NCI-H69 (cell line): ENCODE results near the gene VPS37C.
"Not testable (repeated sequence)": the region's sequence is repeated elsewhere in the genome, so short reads cannot be mapped to it uniquely, and the experiment has no call there.

ENCODE experiments used
- DNase-seq: peaks from one replicate; lab custom pipeline; 2025; lab: John Stamatoyannopoulos, UW

VPS37C gene

DNA sequence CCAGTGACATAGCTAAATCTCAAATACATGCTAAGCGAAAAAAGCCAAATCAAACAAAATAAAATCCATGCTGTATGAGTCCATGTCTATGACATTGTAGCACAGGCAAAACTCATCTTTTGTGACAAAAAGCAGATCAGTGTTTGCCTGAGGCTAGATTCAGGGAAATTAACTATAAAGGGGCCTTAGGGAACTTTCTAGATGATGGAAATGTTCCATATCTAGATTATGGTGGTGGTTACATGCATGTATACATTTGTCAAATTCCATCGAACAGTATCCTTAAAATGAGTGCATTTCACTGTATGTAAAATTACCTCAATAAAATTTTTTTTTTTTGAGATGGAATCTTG is 44.1 kb downstream of the VPS37C start:
- DNase-seq, result no peak

DNA sequence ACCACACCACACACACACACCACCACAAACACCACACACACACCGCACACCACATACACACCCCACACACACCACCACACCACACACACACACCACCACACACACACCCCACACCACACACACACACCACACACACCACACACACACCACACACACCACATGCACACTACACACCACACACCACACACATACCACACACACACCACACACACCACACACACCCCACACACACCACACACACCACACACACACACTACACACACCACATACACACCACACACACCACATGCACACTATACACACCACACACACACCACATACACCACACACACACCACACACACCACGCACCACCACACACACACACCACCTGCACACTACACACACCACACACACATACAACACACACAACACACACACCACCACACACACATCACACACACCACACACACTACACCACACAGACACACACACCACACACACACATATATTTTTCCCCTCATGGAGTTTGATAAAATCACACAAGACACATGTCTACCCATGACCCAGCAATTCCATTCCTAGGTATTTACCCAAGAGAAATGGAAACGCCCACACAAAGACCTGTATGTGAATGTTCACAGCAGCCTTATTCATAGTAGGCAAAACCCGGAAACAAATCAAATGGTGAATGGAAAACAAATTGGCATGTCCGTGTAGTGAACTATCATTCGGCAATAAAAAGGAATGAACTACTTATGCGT is 44.6 kb downstream of the VPS37C start:
- DNase-seq, result no peak

DNA sequence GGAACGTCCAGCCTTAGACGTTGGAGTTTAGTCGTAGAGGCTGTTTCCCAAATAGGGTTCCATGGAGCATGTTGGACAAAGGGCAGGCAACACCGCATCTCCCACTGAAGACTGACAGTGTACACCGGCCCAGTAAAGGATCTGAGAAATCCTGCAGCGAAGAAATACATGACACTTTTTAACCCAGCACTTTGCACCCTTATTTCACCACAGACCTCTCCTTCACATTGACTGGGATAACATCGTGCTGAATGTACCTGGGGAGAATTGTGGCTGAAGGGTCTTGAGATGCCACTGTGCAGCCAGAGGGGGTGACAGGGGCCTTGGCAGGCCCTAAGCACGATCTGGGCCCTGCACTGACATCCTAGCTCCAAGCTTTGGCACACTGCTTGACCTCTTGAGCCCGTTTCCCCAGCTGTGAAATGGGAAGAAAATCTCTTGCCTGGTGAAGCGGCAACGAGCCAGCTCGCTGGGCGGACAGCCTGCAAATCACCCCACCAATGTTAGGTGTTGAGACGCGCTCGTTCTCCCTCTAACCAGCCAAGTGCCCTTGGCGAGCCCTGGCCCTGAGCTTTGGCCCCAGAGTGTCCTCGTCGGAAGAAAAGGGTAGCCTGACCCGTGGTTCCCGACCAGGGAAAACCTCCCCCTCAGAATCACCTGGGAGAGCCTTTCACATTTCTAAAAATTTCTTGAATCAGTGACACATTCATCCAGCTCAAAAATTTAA is 45.6 kb downstream of the VPS37C start:
- DNase-seq, result no peak

DNA sequence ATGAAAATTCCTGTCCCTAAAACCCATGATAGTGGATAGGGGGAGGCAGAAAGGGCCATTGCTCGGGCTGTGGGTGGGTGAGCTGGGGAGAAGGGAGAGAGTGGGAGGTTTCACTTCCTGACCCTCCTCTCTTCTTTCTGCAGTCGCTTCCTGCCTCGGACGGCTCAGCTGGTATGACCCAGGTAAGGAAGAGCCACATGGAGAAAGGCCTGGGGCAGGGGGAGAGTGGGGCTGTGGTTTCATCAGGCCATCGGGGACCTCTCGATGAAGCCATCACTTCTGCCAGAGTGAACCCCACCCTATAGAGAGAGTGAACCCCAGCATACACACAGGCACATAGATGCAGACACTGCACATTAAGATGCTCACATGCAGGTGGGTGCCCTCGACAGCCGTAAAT is 46.3 kb downstream of the VPS37C start:
- DNase-seq, result no peak

DNA sequence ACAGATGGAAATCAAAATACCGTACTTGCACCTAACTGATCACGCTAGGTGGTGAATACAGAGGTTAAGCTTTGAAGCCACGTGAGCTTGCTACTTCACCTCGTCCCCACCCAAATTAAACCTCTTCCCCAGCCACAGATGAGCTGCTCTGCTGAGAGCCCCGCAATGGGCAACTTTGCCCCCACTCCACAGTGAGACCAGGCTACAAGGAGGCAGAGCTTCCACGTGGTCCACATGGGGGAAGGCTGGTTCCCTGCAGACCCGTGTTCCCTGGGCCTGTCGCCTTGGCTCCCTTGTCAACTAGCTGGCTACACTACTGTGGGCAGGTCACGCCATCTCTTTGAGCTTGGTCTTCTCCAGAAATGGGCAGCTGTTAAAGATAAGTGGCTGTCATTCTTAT is 48.0 kb downstream of the VPS37C start:
- DNase-seq, result no peak

DNA sequence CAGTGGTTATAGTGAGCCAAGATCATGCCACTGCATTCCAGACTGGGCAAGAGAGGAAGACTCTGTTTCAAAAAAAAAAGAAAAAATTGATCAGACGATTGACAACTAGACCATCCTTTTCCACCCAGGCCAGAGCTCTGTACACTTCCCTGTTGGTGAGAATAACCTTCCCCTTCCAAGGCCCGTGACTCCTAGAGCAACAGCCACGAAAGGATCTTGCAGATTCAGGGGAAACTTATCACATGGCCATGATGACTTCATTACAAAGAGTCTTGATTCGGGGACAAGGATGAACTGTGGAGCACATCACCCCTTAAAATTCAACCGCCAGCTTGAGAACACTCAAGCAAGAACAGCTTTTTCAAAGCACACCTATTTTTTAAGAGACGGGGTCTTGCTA is 48.7 kb downstream of the VPS37C start:
- DNase-seq, result no peak

DNA sequence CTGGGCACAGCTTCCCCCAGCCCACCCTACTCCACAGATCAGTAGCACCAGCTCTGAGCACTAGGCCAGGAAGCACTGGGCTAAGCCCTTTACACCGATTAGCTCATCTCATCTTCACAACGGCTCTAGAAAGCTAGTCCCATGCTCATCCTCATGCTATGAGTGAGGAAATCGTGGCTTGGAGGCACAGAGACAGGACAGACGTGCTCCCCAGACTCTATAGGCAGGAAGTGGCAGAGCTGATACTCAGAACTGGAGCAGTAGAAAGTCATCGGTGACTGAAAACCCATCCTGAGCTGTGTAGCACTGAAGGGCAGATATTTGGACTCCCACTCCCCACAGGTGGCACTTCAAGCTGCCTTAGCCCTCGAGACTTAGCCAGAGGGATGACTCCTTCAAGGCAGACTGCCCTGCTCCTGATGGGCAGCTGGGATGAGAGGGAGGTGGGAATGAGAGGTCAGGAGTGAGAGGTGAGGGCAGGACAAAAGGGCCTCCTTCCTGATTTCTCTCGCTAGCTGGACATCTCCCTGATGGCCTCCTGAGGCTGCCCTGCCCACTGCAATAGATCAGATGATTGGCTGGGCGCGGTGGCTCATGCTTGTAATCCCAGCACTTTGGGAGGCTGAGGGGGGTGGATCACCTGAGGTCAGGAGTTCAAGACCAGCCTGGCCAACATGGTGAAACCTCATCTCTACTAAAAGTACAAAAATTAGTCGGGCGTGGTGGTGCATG is 49.3 kb downstream of the VPS37C start:
- no peak for DNase-seq

DNA sequence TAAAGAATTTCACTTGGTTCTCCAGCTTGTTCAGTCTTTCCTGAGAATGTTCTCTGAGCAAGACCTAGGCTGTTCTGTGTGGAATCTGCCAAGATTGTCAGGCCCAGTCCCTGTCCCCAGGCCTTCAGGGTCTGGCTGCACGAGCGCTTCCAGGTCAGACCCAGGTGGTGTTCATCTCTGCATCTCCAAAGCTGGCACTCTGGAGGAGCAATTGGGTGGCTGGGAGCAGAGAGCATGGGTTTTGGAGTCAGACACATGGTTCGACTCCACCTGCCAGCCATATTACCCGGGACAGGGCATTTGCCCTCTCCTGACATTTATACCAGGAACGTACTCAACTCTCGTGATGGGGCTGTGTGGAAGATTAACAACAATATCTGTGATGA is 50.2 kb downstream of the VPS37C start:
- no peak for DNase-seq

DNA sequence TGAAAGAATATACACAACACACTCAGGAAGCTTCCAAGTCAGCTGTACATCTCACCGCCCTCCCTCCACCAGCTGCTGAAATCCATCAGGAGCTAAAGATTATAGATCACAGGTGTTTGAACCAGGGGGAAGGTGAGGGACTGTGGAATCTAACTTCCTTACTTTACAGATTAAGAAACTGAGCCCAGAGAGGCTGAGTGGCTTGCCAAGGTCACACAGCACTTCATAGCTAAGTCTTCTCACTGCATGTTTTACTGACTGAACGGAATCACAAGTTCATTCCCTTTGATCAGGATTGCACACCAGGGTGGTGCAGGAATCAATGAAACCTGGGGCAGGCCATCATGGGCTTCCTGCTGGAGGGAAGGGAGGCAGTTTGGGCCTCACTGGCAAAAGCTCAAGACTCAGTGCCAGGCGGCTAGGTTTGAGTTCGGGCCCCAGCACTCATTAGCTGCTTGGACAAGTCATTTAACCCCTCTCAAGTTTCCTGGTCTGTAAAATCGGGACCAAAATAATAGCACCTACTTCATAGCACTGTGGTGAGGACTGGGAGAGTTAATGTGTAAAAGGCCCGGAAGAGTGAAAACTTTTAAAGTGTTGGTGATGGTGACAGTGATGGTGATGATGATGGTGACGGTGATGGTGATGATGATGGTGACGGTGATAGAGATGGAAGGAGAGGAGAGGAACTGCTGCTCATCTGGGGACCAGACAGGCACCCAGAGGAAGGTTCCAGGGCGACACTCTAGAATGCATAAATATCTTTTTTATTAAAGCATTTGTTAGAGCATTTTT is 50.8 kb downstream of the VPS37C start:
- DNase-seq, result no peak

DNA sequence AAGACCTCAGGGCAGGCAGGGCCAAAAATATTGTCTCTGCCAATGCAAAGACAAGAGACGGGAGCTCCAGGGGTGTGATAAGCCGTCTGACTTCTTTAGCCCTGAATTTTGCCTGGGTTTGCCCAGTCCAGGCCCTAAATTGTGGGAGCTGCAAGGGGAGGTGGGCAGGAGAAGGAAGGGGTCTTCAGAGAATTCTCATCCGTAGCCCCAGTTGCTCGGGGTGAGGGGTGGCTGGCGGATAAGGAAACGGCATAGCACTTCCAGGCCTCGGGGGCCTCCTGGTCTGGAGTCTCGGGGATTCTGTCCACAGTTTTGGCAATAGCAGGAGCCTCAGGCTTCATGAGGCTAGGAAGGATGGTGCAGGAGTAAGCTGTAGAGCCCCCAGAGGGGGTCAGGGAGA is 51.6 kb downstream of the VPS37C start:
- no peak for DNase-seq

DNA sequence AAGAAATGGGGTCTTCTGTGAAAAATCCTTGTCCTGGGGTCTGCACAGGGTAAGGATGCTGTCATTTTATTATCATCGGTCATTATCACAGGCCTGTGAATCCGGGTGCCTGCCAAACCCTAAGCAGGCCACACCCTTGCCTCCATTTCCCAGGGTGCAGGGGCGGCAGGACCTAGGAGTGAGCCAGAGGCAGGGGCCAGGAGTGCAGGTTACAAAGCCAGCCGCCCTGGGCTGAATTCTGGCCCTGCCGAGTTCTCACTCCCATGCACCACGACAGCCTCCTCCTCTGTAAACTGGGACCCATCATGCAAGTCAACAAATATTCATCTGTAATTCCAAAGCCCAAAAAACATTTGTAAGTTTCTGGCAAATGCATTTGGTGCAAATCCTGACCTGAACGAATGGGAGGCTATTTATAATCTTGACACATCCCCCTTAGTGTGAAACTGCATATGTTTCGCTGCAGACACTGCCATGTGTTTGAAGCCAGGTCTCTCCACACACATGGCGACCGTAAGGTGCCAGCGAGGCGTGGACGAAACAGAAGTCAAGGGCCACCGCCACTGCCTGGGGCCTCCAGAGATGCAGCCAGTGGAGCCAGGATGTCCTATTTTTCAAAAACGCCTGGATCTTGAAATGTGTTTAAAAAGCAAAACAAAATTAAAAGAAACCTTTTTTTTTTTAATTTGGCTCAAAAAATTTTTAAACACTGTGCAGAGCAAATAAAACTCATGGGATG is 52.2 kb downstream of the VPS37C start:
- DNase-seq, result no peak

DNA sequence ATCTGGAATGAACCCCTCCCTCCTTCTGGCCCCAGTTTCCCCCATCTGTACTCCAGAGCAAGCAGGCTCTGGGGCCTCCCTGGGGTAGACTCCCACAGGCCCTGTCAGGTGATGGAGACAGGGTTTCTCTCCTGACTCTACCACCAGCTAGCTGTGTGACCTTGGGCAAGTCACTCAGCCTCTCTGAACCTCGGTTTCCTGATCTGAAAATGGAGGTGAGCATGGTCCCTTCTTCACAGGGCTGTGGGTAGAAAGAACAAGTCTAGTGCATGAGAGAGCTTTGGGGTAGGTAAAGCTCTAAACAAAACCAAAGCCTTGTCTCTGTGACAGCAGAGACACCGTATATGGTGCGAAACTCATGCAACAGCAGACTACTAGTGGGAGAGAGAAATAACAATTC is 53.3 kb downstream of the VPS37C start:
- no peak for DNase-seq

DNA sequence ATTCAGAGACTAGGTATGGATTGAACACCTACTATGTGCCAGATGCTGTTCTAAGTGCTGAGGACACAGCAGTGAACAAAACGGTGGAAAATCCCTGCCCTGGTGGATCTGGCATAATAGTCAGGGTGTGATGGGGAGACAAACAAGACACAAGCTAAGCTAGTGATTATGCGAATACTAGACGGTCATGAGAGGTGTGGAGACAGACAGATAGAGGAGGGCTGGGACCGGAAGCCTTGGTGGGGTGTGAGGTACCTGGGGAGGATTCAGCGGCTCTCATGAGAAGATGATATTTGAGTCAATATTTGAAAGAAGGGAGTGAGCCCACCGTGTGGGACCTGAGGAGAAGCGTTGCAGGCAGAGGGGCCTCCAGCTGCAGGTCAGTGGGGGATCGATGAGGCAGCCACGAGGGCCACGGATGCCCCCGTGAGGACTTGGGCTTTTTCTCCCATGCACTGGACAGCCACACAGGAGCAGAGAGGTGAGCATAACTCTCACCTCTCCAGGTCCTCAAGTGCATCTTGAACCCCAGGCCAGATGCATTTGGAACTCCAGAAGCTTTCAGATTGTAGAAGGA is 54.2 kb downstream of the VPS37C start:
- DNase-seq, result no peak

DNA sequence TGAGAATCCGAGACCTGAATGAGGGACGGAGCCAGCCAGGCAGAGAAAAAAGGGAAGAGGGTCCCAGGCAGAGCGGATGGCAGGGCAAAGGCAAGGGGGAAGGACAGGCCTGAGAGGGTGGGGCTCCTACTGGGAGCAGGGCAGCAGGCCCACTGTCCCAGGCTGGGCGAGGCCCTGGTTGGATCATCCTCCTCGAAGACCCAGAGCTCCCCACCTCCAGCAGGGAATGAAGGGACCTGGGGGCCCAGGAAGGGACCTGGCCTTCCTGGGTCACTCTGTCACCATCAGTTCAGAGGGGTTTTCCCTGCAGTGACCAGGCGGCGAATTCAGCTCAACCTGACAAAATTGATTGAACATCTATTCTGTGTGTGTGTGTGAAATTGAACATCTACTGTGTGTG is 54.9 kb downstream of the VPS37C start:
- DNase-seq, result no peak

DNA sequence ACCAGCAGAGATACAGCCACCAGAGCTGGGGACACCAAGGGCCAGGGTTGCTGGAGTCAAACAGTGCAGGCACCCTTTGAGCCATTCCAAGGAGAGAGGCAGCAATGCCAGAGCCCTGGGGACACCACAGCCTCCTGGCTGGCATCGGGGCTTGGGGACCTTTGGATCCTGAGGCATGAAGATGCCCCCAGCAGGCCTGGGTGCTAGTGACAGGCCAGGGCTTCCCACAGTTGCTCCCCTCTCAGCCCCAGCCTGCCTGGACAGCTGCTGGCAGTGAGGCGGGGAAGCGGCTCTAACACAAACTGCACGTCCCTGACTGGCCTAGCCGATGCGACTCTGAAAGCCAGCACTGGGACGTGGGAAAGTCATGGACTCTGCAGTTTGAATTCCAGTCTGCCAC is 56.3 kb downstream of the VPS37C start:
- no peak for DNase-seq

DNA sequence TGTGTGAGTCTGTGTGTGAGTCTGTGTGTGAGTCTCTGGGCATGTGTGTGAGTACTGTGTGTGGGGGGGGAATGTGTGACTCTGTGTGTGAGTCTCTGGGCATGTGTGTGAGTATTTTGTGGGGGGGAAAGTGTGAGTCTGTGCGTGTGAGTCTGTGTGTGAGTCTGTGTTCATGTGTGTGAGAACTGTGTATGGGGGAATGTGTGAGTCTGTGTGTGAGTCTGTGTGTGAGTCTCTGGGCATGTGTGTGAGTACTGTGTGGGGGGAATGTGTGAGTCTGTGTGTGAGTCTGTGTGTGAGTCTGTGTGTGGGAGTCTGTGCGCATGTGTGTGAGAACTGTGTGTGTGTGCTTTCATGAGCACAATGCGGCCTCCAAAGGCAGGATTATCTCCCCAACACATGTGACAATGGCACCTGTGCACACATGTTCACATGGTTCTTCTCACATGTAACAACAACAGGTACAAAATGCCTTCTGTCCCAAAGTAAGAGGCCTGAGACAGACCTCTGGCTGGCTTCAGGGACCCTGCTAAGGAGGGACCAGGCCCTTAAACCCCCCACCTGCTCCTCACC is 57.3 kb downstream of the VPS37C start:
- DNase-seq, result no peak

DNA sequence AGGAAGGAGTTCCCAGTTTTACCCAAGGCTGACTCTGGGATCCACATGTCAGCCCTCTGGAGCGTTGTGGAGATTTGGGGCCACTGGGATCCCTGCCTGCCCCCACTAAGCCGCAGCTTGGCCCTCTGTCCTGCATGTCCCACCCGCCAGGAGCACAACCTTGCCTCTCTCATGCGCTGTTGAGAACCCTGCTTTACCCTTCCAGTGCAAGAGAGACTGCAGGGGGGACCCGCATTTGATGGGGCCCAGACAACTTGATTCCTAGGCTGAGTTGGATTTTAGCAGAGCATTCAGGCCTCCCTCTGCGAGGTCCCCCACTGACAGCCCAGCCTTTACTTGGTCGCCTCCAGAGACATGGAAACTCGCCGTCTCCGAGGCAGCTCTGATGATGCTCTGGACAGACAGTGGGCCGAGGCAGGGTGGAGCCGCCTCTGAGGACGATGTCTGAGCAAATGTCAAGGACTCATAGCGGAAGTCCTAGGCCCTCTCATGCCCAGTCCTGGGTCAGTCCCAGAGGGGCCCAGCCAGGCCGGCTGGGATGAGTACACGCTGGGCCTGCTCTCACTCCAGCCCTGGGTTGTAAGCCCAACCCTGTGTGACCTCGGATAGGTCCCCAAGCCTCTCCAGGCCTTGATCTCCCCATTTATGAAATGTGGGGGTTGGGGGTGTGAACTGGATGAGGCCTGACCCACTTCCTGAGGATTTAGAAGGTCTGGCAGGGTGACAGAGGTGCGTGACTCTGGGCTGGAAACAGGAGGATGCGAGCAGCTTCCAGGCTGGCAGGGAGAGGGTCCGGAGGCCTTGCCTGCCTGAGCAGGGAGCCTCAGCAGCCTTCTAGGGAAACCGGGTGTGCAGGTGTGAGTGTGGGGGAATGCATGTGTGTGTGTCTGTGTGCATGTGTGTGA is 58.3 kb downstream of the VPS37C start:
- no peak for DNase-seq

DNA sequence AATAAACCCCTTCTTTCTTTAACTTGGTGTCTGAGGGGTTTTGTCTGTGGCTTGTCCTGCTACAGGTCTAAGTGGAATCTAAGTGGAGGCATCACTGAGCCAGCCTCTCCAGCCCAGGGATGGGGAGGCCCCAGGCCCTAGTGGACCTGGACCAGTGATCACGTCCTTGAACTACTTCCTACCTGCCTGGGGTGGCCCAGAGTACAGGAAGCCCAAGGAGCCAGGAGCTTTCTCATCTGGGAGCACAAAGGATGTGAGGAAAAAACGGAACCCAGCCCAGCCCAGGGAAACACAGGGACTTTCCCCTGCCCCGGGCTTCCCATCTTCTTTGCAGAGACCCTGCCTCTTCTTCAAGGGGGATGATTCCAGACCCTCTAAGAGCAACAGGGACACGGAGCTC is 62.4 kb downstream of the VPS37C start:
- DNase-seq, result no peak

DNA sequence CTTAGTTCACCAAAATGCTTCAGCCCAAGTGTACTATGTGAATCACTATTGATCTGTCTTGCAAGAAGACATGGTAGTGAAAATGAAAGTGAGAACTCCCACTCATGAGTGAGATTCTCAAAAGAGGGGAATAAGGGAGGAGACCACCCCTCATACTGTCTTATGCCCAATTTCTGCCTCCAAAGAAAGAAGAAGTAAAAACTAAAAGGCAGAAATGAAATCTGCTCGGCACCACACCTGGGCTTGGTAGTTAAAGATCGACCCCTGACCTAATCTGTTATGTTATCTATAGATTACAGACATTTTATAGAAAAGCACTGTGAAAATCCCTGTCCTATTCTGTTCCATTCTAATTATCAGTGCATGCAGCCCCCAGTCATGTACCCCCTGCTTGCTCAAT is 63.0 kb downstream of the VPS37C start:
- DNase-seq, result not testable (repeated sequence)

DNA sequence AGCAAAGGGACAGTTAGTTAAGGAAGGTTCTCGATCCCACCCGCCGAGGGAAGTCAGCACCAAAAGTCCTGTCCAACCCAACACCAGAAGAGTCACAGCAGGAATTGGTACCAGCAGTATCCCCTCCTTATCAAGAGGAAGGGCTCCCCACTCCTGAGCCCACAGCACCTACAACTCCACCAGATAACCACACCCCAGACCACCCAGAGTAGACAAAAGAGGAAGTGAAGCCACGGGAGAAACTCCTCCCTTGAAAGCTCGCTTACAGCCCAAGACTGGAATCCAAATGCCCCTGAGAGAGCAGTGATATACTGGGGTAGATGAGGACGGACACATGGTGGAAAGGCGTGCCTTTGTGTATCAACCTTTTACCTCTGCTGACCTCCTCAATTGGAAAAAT is 66.2 kb downstream of the VPS37C start:
- DNase-seq, result no peak
